Progenitor cell of endocrine pancreas (in vitro differentiated cells): ENCODE measurements around the gene VSIR. TPM values are rescaled to one million over a fixed set of nuclear protein-coding genes. Genes with fewer than 3 reads are reported as not detected.

ENCODE experiments used
- DNase-seq: peaks from one replicate; pipeline ENCODE4 v3.0.0; 2021; ENCODE audit warnings: low spot score; ENCODE audit not compliant: unreplicated experiment
- H3K27ac Mint-ChIP-seq: 2 replicates; pipeline ENCODE4 v1.8.0; 2021; ENCODE audit warnings: mild to moderate bottlenecking, moderate library complexity, mixed read lengths
- H3K27me3 Mint-ChIP-seq: 2 replicates; pipeline ENCODE4 v1.8.0; 2021; ENCODE audit warnings: mixed read lengths
- H3K36me3 Mint-ChIP-seq: 2 replicates; pipeline ENCODE4 v1.8.0; 2022; ENCODE audit warnings: mixed read lengths; ENCODE audit not compliant: insufficient read depth
- H3K4me1 Mint-ChIP-seq: 2 replicates; pipeline ENCODE4 v1.8.0; 2021; ENCODE audit warnings: low read depth, mixed read lengths
- H3K4me3 Mint-ChIP-seq: 2 replicates; pipeline ENCODE4 v1.8.0; 2021; ENCODE audit warnings: low read depth, mild to moderate bottlenecking, moderate library complexity, mixed read lengths
- H3K9me3 Mint-ChIP-seq: 2 replicates; pipeline ENCODE4 v1.8.0; 2021; ENCODE audit warnings: low read depth, mixed read lengths
- total RNA-seq: library from RNA; stranded (reverse); gene quantifications from 2 replicates; pipeline ENCODE4 v1.2.1, GENCODE V29; 2021
- TF ChIP-seq, protein P1 (sequence below): fragments of 200-600 bp; sonication (generic); IDR thresholded peaks from one replicate; pipeline ENCODE4 v1.5.0; 2021; ENCODE audit warnings: antibody characterized with exemption, mild to moderate bottlenecking; ENCODE audit not compliant: unreplicated experiment

VSIR gene
- total RNA-seq, 1 donor from 2014 or later: 2.6 TPM

DNA sequence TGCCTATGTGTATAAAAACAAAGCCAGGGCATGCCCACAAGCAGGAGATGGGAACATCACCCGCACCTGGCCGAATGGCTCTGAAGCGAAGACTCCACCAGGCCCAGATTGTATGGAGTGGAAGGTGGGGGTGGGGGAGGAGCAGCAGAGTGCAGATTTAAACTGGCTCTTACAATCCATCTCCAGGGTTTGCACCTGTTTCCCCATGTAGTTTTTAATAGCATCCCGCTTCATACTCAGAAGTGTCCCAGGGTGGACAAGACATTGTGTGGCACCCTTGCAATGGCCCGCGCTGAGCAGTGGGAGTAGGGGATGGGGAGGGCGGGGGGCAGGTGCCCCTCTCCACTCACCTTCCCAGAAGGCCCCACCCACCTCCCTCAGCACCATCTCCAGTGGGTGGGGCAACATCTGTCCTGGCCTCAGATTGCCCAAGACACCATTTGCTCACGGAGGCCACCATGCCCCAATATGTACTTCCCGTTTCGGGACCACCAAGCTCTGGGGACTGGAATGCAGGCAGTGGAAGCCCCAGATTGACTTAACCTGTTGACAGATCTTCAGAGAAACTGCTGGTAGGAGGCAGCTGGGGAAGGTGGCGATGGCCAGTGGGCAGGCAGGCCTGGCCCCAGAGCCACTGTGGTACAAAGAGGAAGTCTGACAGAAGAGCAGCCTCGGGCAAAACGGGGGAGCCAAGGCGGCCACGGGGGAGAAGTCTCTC is 23.0 kb downstream of the VSIR start:
- Mint-ChIP-seq H3K36me3 (no peaks in the 10 kb centered on the region), H3K4me3 (no peak overlapping the region), H3K4me1 (peaks cover 35% of the 10 kb centered on the region), H3K27ac (no peak overlapping the region), H3K9me3 (no peaks in the 10 kb centered on the region), H3K27me3 (no peaks in the 10 kb centered on the region)
- DNase-seq: no peak
- TF ChIP-seq, protein P1, sequence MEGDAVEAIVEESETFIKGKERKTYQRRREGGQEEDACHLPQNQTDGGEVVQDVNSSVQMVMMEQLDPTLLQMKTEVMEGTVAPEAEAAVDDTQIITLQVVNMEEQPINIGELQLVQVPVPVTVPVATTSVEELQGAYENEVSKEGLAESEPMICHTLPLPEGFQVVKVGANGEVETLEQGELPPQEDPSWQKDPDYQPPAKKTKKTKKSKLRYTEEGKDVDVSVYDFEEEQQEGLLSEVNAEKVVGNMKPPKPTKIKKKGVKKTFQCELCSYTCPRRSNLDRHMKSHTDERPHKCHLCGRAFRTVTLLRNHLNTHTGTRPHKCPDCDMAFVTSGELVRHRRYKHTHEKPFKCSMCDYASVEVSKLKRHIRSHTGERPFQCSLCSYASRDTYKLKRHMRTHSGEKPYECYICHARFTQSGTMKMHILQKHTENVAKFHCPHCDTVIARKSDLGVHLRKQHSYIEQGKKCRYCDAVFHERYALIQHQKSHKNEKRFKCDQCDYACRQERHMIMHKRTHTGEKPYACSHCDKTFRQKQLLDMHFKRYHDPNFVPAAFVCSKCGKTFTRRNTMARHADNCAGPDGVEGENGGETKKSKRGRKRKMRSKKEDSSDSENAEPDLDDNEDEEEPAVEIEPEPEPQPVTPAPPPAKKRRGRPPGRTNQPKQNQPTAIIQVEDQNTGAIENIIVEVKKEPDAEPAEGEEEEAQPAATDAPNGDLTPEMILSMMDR: no peak

DNA sequence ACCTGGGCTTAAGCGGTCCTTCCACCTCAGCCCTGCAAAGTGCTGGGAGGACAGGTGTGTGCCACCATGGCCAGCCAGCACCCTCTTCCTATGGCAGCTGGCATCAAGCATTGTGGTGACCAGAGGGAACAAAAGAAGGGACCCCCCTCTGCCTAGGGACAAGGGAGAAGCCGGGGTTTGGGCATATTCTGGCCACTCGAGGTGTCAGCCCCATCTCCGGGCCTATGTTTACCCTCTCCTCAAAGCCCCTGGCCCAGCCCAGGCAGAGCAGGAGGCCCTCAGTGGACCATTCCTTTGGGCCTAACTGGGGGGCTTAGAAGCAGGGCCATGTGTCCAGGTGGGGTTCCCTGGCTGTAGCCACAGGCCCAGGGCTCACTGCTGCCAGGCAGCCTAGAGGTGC is 23.9 kb downstream of the VSIR start:
- Mint-ChIP-seq H3K27me3 (no peaks in the 10 kb centered on the region), H3K4me1 (peaks cover 35% of the 10 kb centered on the region), H3K9me3 (no peaks in the 10 kb centered on the region), H3K27ac (no peak overlapping the region), H3K36me3 (no peaks in the 10 kb centered on the region), H3K4me3 (no peak overlapping the region)
- no peak for DNase-seq
- TF ChIP-seq, protein P1: no peak

DNA sequence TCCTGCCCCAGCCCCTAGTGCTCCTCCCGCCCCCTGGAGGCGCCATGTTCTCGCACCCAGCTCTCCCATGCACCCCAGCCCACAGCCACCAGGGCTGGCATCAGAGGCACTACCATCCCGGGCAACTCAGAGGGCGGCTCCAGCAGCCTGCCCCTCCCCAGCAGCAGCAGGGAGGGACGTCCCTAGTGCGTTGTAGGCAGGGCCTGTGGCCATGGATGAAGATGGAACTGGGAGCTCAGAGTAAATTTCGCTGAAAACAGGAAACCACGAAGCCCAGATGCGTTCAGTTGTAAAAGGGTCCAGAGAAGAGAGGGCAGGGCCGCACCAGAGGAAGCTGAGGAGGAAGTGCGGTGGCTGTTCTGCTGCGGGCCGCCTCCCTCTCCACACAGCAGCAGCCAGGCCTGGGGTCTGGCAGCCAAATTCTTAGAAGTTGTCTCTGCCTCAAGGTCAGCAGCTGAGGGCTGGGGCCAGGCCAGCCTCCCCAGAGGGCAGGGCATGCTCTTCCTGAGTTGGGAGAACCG is 24.6 kb downstream of the VSIR start:
- no peak overlapping the region for H3K27ac Mint-ChIP-seq
- H3K9me3 Mint-ChIP-seq: no peaks in the 10 kb centered on the region
- peaks cover 32% of the 10 kb centered on the region for H3K4me1 Mint-ChIP-seq
- no peaks in the 10 kb centered on the region for H3K27me3 Mint-ChIP-seq
- TF ChIP-seq, protein P1: no peak
- H3K36me3 Mint-ChIP-seq: no peaks in the 10 kb centered on the region
- DNase-seq: no peak
- H3K4me3 Mint-ChIP-seq: no peak overlapping the region

DNA sequence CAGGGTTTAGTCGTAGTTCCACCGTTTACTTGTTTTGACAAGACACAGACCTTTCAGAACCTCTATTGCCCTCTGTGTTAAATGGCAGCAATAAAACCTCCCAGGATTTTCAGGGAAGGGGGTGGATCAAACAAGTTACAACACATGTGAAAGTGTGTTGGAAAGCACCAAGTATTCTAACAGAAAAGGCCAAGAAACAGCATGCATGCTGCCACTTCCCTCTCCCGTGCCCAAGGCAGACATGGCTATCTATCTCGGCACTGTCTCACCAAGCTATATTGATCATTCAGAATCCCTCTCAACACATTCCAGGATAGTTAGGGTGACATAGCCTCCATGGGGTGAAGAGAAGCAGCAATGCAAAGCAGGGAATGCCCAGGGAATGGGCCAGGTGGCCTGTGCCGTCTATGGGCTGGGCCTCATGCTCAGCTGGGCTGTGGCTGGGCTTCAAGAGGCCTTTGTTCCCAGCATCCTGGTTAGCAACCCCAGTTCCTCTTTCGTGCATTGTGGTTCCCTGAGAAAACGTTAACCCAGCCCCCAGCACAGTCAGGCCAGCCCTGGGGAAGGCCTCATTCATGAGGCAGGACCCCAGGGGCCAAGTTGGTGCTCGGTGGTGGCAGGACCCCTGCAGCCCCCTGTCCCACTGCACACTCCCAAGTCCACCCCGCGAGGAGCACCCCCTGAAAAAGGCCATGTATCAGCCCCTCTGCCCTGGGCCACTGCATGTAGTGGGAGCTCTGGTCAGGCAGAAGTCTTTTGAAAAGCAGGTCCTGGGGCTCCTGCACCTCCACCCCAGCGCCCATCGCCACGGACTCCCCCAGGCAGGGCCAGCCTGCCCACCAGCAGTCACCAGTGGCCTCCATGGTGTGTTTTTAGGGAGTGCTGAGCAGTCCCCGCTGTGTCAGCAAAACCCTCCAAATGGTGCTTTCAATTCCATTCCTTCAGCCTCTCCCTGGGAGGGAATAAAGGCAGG is 25.5 kb downstream of the VSIR start:
- H3K27ac Mint-ChIP-seq: peak overlapping the region; percentile 20
- no peak overlapping the region for H3K4me3 Mint-ChIP-seq
- no peaks in the 10 kb centered on the region for H3K9me3 Mint-ChIP-seq
- H3K4me1 Mint-ChIP-seq: peaks cover 23% of the 10 kb centered on the region
- no peaks in the 10 kb centered on the region for H3K36me3 Mint-ChIP-seq
- TF ChIP-seq, protein P1: no peak
- no peaks in the 10 kb centered on the region for H3K27me3 Mint-ChIP-seq
- DNase-seq: no peak

DNA sequence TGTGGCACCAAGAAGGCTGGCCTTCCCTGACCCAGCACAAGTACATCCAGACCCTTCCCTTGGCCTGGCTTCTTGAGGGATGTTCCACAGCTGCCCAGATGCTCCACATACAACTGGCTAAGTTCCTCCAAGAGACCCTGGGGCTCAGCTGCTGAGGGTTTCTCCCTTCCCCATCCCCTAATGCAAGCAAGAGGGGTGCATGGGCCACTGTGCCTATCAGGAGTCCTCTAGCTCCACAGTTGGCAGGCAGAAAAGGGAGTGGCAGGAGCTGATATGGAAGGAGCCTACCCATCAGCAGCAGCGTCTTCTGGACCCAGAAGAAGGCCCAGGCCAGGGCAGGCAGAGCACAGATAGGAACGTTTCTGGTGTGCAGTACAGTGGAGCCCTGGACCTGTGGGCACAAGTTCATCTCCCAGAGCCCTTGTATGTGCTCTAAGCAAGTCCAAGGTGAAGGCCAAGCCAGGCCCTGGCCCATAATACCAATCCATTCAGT is 26.2 kb downstream of the VSIR start:
- Mint-ChIP-seq H3K27me3 (no peaks in the 10 kb centered on the region), H3K9me3 (no peaks in the 10 kb centered on the region), H3K4me3 (no peak overlapping the region), H3K36me3 (no peaks in the 10 kb centered on the region), H3K27ac (peak overlapping the region; percentile 86), H3K4me1 (peaks cover 19% of the 10 kb centered on the region)
- TF ChIP-seq, protein P1: peak; percentile 4
- no peak for DNase-seq
